Astrocyte (in vitro differentiated cells and primary cell): ENCODE measurements around the gene GOPC. TPM values are rescaled to one million over a fixed set of nuclear protein-coding genes. Genes with fewer than 3 reads are reported as not detected.

Source experiments
- DNase-seq: peaks from one replicate; pipeline ENCODE4 v3.0.0-alpha.2; 2010; ENCODE audit warnings: low read depth
- FAIRE-seq: peaks from 2 replicates; lab custom pipeline; 2011; peaks lifted over from hg19 to GRCh38; lab: Jason Lieb, UNC
- H2AFZ ChIP-seq: 2 replicates; pipeline ENCODE4 v1.6.0; 2012; ENCODE audit warnings: low read depth, low read length, inconsistent platforms
- H3K27ac ChIP-seq: 2 replicates; pipeline ENCODE4 v1.5.1; 2011; ENCODE audit warnings: low read depth, low read length, inconsistent platforms
- H3K27me3 ChIP-seq: 2 replicates; pipeline ENCODE4 v1.6.0; 2011; ENCODE audit warnings: low read length, inconsistent platforms; ENCODE audit not compliant: insufficient read depth
- H3K36me3 ChIP-seq: 2 replicates; pipeline ENCODE4 v1.5.1; 2011; ENCODE audit warnings: low read length, inconsistent platforms; ENCODE audit not compliant: insufficient read depth
- H3K4me1 ChIP-seq: 2 replicates; pipeline ENCODE4 v1.5.1; 2011; ENCODE audit warnings: low read length, inconsistent platforms; ENCODE audit not compliant: insufficient read depth
- H3K4me2 ChIP-seq: 2 replicates; pipeline ENCODE4 v1.6.0; 2012; ENCODE audit warnings: low read length, inconsistent platforms
- H3K4me3 ChIP-seq: 2 replicates; pipeline ENCODE4 v1.5.1; 2011; ENCODE audit warnings: low read depth, mild to moderate bottlenecking, low read length, inconsistent platforms; ENCODE audit not compliant: insufficient read depth
- H3K79me2 ChIP-seq: 2 replicates; pipeline ENCODE4 v1.6.0; 2012; ENCODE audit warnings: mild to moderate bottlenecking, low read length, inconsistent platforms; ENCODE audit not compliant: insufficient read depth
- H3K9ac ChIP-seq: 2 replicates; pipeline ENCODE4 v1.6.0; 2012; ENCODE audit warnings: mild to moderate bottlenecking, low read length, inconsistent platforms
- H3K9me3 ChIP-seq: 2 replicates; pipeline ENCODE4 v1.5.1; 2012; ENCODE audit warnings: low read depth, mild to moderate bottlenecking, low read length, inconsistent platforms; ENCODE audit not compliant: insufficient read depth
- H4K20me1 ChIP-seq: 2 replicates; pipeline ENCODE4 v1.6.0; 2012; ENCODE audit warnings: low read length, inconsistent platforms; ENCODE audit not compliant: insufficient read depth
- H3K27ac Mint-ChIP-seq: one replicate; pipeline ENCODE4 v1.8.0; 2021; ENCODE audit warnings: mild to moderate bottlenecking, mixed read lengths; ENCODE audit not compliant: unreplicated experiment
- H3K27me3 Mint-ChIP-seq: one replicate; pipeline ENCODE4 v1.8.0; 2021; ENCODE audit warnings: low read depth, mixed read lengths; ENCODE audit not compliant: unreplicated experiment
- H3K36me3 Mint-ChIP-seq: one replicate; pipeline ENCODE4 v1.8.0; 2021; ENCODE audit warnings: low read depth, mixed read lengths; ENCODE audit not compliant: unreplicated experiment
- H3K4me1 Mint-ChIP-seq: one replicate; pipeline ENCODE4 v1.8.0; 2021; ENCODE audit warnings: low read depth, mixed read lengths; ENCODE audit not compliant: unreplicated experiment
- H3K4me3 Mint-ChIP-seq: one replicate; pipeline ENCODE4 v1.8.0; 2021; ENCODE audit warnings: mild to moderate bottlenecking, moderate library complexity, mixed read lengths; ENCODE audit not compliant: unreplicated experiment
- H3K9me3 Mint-ChIP-seq: one replicate; pipeline ENCODE4 v1.8.0; 2021; ENCODE audit warnings: mild to moderate bottlenecking, mixed read lengths; ENCODE audit not compliant: unreplicated experiment
- CTCF ChIP-seq: IDR thresholded peaks from 2 replicates; pipeline ENCODE4 v1.5.1; 2011; ENCODE audit warnings: low read depth, mild to moderate bottlenecking, inconsistent platforms, low read length, moderate library complexity; ENCODE audit not compliant: insufficient read depth
- EZH2 ChIP-seq: IDR thresholded peaks from 2 replicates; pipeline ENCODE4 v1.6.1; 2012; ENCODE audit warnings: mild to moderate bottlenecking, low read length, inconsistent platforms; ENCODE audit not compliant: insufficient read depth
- total RNA-seq: library from RNA; stranded (reverse); gene quantifications from 2 replicates; pipeline ENCODE4 v1.2.1, GENCODE V29; 2021

Gene GOPC
- total RNA-seq, 1 donor from 2014 or later = 45.0 TPM

- Histone ChIP-seq H3K79me2 (no peaks in the 10 kb centered on the region), H3K36me3 (no peaks in the 10 kb centered on the region), H2AFZ (no peak overlapping the region), H3K27ac (peak overlapping the region; percentile 78), H3K9ac (peak overlapping the region; percentile 52), H3K4me3 (no peak overlapping the region), H3K4me2 (peak overlapping the region; percentile 65), H3K27me3 (no peaks in the 10 kb centered on the region), H3K9me3 (no peaks in the 10 kb centered on the region), H4K20me1 (no peaks in the 10 kb centered on the region), H3K4me1 (peaks cover 7% of the 10 kb centered on the region)
- H3K9me3 Mint-ChIP-seq = peaks cover 3% of the 10 kb centered on the region
- H3K36me3 Mint-ChIP-seq = no peaks in the 10 kb centered on the region
- FAIRE-seq (no peak), DNase-seq (no peak)
- TF ChIP-seq CTCF (no peak), EZH2 (no peak)
- H3K4me1 Mint-ChIP-seq = peaks cover 32% of the 10 kb centered on the region
- H3K4me3 Mint-ChIP-seq = no peak overlapping the region
- peak overlapping the region; percentile 96 for H3K27ac Mint-ChIP-seq
- no peaks in the 10 kb centered on the region for H3K27me3 Mint-ChIP-seq
These were observed 14.3 kb upstream of the GOPC start for GRCh38 chr6:117616391-117617209.

DNA sequence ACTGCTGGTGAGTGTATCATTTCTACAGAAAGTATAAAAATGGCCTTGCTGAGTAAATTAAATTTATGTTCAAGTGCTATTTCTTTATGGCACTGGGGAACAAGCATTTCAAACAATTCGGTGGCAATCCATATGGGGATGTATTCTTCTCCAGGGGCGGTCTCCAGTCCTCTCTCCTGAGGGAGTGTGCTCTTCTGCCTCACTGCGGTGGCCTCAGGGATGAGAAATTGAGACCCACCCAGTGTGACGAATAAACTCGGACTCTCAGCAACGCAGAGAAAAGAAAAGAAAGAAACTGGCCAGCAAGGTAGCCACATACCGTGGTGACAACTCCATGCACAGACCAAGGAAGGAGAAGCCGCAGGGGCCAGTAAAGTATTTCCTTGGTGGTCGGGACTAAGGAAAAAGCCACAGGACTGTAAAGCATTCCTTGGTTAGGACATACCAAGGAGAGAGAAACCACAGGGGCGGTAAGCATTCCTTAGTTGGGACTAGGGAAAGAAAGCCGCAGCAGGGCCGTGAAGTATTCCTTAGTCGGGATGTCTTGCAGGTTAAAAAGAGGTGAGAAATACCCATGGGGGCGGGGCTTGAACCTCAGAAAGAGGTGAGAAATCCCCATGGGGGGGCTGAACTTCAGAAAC lies 13.6 kb upstream of the GOPC start:
- Histone ChIP-seq H3K27ac (peak overlapping the region; percentile 78), H3K27me3 (no peaks in the 10 kb centered on the region), H3K9me3 (no peaks in the 10 kb centered on the region), H3K36me3 (no peaks in the 10 kb centered on the region), H3K4me3 (peak overlapping the region; percentile 28), H3K9ac (peak overlapping the region; percentile 58), H3K4me2 (peak overlapping the region; percentile 65), H4K20me1 (no peaks in the 10 kb centered on the region), H3K4me1 (peaks cover 7% of the 10 kb centered on the region), H3K79me2 (no peaks in the 10 kb centered on the region), H2AFZ (no peak overlapping the region)
- Mint-ChIP-seq H3K4me3 (peak overlapping the region; percentile 23), H3K36me3 (no peaks in the 10 kb centered on the region), H3K27me3 (no peaks in the 10 kb centered on the region), H3K4me1 (peaks cover 32% of the 10 kb centered on the region), H3K9me3 (peaks cover 2% of the 10 kb centered on the region), H3K27ac (peak overlapping the region; percentile 96)
- FAIRE-seq (peak; percentile 52), DNase-seq (peak; percentile 95)
- no peak for TF ChIP-seq EZH2
- TF ChIP-seq CTCF = peak; percentile 8
